Activated effector memory CD4-positive, alpha-beta T cell treated with anti-CD3 and anti-CD28 coated beads, Interleukin-2, amount 50 U/mL, for 16 hours (primary cell): ENCODE results near the gene CARD6.
A peak's percentile ranks its signal among the peaks of the same experiment; 100 is the strongest.
"Not testable (repeated sequence)": the region's sequence is repeated elsewhere in the genome, so short reads cannot be mapped to it uniquely, and the experiment has no call there.

ENCODE experiments used
- DNase-seq: peaks from one replicate; pipeline ENCODE4 v3.0.0-alpha.2; 2020

The CARD6 gene, protein sequence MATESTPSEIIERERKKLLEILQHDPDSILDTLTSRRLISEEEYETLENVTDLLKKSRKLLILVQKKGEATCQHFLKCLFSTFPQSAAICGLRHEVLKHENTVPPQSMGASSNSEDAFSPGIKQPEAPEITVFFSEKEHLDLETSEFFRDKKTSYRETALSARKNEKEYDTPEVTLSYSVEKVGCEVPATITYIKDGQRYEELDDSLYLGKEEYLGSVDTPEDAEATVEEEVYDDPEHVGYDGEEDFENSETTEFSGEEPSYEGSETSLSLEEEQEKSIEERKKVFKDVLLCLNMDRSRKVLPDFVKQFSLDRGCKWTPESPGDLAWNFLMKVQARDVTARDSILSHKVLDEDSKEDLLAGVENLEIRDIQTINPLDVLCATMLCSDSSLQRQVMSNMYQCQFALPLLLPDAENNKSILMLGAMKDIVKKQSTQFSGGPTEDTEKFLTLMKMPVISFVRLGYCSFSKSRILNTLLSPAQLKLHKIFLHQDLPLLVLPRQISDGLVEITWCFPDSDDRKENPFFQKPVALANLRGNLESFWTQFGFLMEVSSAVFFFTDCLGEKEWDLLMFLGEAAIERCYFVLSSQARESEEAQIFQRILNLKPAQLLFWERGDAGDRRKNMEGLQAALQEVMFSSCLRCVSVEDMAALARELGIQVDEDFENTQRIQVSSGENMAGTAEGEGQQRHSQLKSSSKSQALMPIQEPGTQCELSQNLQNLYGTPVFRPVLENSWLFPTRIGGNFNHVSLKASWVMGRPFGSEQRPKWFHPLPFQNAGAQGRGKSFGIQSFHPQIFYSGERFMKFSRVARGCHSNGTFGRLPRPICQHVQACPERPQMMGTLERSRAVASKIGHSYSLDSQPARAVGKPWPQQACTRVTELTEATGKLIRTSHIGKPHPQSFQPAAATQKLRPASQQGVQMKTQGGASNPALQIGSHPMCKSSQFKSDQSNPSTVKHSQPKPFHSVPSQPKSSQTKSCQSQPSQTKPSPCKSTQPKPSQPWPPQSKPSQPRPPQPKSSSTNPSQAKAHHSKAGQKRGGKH

GRCh38 chr5:40841068-40841805 is at the start of gene CARD6:
TSS of gene CARD6 (plus strand) at chr5:40841367. CDS start at chr5:40841383, 16 bp downstream.
- DNase-seq, result no peak

DNA sequence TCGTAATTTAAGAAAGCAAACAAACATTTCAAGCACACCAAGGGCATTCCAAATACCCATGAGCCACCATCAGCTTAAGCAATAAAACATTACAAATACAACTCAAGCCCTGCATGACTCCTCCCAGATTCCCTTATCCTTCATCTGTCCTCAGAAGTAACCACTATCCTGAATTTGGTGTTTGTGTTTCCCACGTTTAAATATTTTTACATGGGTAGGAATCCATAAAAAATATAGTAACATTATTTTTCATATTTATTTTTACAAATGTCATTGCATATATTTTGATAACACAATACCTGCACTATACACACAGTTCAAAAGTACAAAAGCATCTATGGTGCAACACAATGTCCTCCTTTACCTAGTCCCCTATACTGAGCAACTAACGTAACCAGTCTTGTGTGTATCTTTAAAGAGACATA is 49.4 kb upstream of the CARD6 start:
- no peak for DNase-seq

DNA sequence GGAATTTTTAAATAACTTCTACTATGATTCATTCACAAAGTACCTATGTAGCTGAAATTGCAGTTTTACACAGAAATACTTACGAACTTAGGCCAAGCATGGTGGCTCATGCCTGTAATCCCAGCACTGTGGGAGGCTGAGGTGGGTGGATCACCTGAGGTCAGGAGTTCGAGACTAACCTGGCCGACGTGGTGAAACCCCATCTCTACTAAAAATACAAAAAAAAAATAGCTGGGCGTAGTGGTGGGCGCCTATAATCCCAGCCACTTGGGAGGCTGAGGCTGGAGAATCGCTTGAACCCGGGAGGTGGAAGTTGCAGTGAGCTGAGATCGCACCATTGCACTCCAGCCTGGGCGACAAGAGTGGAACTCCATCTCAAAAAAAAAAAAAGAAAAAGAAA is 48.5 kb upstream of the CARD6 start:
- DNase-seq, result not testable (repeated sequence)

DNA sequence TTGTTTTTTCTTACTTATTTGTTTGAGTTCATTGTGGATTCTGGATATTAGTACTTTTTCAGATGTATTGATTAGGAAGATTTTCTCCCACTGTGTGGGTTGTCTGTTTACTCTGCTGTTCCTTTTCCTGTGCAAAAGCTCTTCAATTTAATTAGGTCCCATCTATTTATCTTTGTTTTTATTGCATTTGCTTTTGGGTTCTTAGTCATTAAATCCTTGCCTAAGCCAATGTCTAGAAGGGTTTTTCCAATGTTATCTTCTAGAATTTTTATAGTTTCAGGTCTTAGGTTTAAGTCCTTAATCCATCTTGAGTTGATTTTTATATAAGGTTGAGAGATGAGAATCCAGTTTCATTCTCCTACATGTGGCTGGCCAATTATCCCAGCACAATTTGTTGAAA is 46.8 kb upstream of the CARD6 start:
- not testable (repeated sequence) for DNase-seq

DNA sequence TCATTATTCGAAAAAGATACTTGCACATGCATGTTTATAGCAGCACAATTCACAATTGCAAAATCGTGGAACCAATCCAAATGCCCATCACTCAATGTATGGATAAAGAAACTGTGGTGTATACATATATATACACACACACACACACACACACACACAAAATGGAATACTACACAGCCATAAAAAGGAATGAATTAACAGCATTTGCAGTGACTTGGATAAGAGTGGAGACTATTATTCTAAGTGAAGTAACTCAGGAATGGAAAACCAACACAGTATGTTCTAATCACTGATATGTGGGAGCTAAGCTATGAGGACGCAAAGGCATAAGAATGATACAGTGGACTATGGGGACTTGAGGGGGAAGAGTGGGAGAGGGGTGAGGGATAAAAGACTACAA is 46.3 kb upstream of the CARD6 start:
- DNase-seq, result not testable (repeated sequence)

DNA sequence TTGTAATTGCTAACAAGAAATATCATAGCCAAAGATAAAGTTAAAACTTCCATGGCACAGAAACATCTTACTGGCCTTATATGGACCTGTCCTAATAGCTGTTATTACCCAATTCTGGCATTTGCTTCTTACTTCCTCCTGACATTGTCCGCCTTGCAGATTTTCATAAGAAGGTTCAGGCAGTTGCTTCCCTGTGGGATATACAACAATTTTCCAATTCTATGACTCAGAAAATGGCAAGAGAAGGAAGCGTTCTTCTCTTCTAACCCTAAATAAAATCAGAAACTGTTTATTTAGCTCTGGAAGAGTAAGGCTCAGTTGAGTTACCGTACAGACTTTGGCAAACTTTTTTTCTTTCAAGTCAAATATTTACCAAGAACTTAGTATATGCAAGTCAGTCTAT is 44.7 kb upstream of the CARD6 start:
- no peak for DNase-seq

DNA sequence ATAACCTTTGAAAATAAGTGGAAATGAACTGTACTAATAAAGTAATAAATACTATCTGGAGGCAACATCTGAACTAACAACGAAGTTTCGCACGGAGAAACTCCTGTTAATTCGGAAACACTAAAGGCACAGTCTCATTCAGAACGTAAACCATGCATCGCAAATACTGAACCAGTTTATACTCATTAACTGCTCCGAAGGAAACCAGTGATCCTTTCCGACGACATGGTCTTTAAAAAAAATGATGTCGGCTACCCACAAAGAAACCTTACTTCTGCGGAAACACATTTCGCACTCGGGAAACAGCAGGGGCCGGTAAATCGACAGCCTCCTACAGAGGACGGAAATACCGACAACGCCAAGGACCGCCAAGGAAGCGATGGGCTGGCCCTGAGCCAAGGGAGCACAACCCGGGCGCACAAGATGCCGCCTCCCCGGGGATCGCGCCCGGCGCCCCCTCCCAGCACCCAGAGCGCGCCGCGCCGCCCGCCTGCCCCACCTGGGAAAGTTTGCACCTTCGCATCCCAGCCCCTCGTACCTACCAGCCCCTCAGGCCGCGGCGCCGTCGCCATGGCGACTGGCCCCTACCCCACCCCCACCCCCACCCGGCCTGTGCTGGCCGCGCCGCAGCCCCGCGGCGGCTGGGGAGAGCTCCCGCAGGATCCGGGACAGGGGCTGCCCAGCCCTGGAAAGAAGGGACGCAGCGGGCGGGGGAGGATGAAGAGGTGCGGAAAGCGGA is 43.7 kb upstream of the CARD6 start:
- peak; percentile 91 for DNase-seq

DNA sequence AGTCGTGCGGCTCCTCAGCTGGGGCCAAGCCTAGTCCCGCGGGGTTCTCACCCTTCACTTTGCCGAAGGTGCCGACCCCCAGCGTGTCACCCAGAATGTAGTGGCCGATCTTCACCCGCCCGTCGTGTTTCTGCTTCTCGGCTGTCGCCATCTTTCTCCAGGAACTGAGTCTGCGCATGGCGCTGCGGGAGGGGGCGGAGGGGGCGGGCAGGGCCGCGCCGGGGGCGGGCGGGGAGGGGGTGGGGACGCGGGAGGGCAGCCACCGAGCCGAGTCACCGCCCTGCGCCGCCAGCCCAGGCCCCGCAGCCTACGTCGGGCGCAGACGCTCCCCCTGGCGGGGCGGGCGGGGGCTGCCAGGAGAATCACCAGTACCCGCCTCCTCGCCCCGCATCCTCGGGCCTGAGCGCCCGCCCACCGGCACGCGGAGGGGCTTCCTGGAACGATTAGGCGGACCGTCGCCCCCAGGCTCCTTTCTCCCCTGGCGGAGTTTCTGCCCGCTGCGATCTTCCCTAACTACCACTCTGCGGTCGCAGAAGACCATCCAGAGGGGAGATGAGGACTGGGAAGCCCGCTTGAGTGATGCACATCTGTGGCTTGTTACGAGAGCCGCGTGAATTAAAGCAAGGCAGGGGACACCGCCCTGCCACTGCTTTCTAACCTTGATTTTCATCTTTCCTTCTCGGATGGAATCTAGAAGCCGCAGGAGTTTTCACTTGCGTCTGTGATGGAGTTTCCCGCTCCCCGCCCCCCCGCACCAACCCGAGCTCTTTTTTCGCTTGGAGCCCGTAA is 43.0 kb upstream of the CARD6 start, which contains the start of gene PRKAA1:
Gene PRKAA1, minus strand, starts transcription at position 363 of the 789 bp plus-strand sequence. Its CDS starts 185 bp downstream, at position 178.
- peak; percentile 96 for DNase-seq

- no peak for DNase-seq
Observed at GRCh38 chr5:40798801-40799210, 42.4 kb upstream of the CARD6 start.

DNA sequence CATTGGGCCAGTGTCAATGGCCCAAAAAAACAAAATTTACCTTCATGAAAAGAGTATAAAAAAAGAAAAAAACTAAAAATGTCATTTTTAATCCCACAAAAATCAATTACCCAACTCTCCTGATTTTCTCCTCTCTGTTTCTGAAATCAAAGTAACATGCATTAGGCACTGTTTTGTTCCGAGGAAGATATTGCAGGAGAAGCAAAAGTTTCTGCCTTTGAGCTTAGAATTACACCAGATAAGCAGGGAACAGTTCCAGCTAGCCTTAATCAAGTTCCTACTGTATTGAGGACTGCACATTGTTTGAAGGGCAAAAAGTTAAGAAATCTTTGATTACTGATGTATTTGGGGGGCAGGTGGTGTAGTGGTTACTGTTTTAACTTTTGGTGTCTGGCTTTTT is 41.9 kb upstream of the CARD6 start:
- no peak for DNase-seq

DNA sequence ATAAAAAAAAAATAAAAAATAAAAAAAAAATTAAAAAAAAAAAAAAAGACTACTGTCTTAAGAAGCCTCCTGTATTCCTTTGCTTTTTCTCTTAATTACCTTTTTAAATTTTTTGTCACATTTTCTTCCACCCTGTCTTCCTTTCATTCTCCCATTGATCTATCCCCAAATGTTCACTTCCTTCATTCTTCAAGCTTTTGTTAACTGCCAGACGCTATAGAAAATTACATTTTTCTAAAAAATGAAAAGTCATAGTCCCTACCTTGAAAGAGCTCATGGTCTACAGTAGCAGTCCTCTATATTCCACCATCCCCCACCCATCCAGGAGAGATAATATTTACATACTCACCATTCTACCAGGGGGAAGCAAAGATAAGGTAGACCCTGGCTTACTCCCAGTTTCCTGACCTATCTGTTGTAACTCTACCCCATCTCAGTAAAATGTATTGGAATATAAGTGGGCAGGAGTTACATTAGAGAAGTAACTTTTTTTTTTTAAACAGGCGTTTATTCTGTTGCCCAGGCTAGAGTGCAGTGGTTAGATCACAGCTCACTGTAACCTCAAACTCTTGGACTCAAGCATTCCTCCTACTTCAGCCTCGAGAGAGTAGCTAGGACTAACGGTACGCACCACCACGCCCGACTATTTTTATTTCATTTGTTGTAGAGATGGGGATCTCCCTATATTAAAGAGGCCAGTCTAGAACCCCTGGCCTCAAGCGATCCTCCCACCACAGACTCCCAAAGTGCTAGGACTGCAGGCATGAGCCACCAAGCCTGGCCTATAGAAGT is 39.2 kb upstream of the CARD6 start:
- no peak for DNase-seq

DNA sequence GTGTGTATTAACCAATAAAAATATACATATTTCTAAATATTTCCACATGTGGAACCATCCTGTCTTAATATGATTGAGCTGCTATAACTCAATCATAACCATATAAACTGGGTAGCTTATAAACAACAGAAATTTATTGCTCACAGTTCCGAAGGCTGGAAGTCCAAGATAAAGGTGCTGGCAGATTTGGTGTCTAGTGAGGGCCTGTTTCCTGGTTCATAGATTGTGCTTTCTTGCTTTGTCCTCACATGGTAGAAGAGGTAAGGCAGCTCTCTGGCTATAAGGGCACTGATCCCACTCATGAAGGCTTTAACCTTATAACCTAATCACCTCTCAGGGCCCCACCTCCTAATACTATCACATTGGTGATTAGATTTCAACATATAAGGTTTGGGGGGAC is 29.0 kb upstream of the CARD6 start:
- no peak for DNase-seq

DNA sequence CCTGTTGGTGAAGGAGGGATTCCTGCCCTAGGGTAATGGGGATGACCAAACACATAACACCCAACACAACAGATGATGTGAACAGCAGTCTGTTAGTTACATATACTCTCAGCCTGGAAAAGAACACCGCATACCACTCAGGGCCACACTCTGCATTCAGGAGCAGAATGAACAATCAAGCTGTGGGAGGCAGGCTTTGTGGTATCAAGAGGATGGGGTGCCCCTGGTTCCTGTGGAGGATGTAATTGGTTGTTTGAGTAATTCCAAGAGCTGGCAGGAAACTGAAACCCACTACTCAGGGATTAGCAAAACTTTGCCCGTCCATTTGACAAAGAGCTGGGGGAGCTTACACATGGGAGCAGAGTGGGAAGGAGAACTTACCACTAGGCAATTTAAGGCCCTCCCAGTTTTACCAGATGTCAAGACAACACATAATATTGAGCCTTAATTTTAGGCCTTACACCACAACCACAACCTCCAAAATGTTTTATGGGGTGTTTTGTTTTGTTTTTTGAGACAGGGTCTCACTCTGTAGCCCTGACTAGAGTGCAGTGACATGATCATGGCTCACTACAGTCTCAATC is 27.4 kb upstream of the CARD6 start:
- DNase-seq, result no peak

- no peak for DNase-seq
Observed at GRCh38 chr5:40823459-40823858, 17.7 kb upstream of the CARD6 start.

- DNase-seq, result not testable (repeated sequence)
Observed at GRCh38 chr5:40825461-40826043, 15.6 kb upstream of the CARD6 start.

GRCh38 chr5:40826489-40827187 is 14.5 kb upstream of the CARD6 start:
- DNase-seq, result no peak

GRCh38 chr5:40827188-40827977 is 13.8 kb upstream of the CARD6 start:
- no peak for DNase-seq
